Daoy (cell line): ENCODE results near the gene THSD8. TPM values are rescaled to one million over a fixed set of nuclear protein-coding genes. Genes with fewer than 3 reads are reported as not detected.

ENCODE experiments used
- total RNA-seq: library from RNA; depleted of rRNA; stranded (reverse); fragments of >200 nt; shearing (Covaris generic); gene quantifications from 2 replicates; pipeline ENCODE4 v1.2.3, GENCODE V29; 2014; rRNA removed

The THSD8 gene
- total RNA-seq, 1 experiment from 2014 or later, result not detected

Other genes starting within 250 kb of the THSD8 start
- gene ZNF490, start 191.3 kb upstream of the THSD8 start, total RNA-seq, result 3.5 and 4.5 TPM in 2 replicates
- 9.0 and 11.9 TPM in 2 replicates for gene ZNF791, start 191.1 kb upstream of the THSD8 start, total RNA-seq
- gene MAN2B1, start 135.3 kb upstream of the THSD8 start, total RNA-seq, result 18.0 and 20.7 TPM in 2 replicates
- gene WDR83, start 135.3 kb upstream of the THSD8 start, total RNA-seq, result 9.0 and 10.6 TPM in 2 replicates
- 105 and 132 TPM in 2 replicates for gene DHPS, start 120.2 kb upstream of the THSD8 start, total RNA-seq
- gene GNG14, start 114.1 kb upstream of the THSD8 start, total RNA-seq, result not detected in 2 replicates
- 14.2 and 14.6 TPM in 2 replicates for gene FBXW9, start 105.4 kb upstream of the THSD8 start, total RNA-seq
- gene TNPO2, start 78.1 kb upstream of the THSD8 start, total RNA-seq, result 18.2 and 24.0 TPM in 2 replicates
- 274 and 313 TPM in 2 replicates for gene TRIR, start 67.4 kb upstream of the THSD8 start, total RNA-seq
- 78.9 and 111 TPM in 2 replicates for gene GET3, start 64.6 kb upstream of the THSD8 start, total RNA-seq
- gene BEST2, start 50.3 kb upstream of the THSD8 start, total RNA-seq, result not detected in 2 replicates
- 5.1 and 11.0 TPM in 2 replicates for gene HOOK2, start 26.5 kb upstream of the THSD8 start, total RNA-seq
- gene JUNB, start 10.6 kb upstream of the THSD8 start, total RNA-seq, result 61.6 and 66.6 TPM in 2 replicates
- 81.7 and 99.3 TPM in 2 replicates for gene PRDX2, start 269 bp upstream of the THSD8 start, total RNA-seq
- 75.8 and 76.9 TPM in 2 replicates for gene RNASEH2A, start 4.5 kb downstream of the THSD8 start, total RNA-seq
- gene RTBDN, start 32.5 kb downstream of the THSD8 start, total RNA-seq, result not detected in 2 replicates
- gene MAST1, start 36.4 kb downstream of the THSD8 start, total RNA-seq, result 0.11 and 0.57 TPM in 2 replicates
- gene DNASE2, start 79.4 kb downstream of the THSD8 start, total RNA-seq, result 13.7 and 19.3 TPM in 2 replicates
- not detected in 2 replicates for gene KLF1, start 85.1 kb downstream of the THSD8 start, total RNA-seq
- 47.0 and 91.3 TPM in 2 replicates for gene GCDH, start 89.1 kb downstream of the THSD8 start, total RNA-seq
- gene SYCE2, start 117.2 kb downstream of the THSD8 start, total RNA-seq, result 0.63 TPM in 1 of 2 replicates, not detected in the other
- 105 and 122 TPM in 2 replicates for gene FARSA, start 131.6 kb downstream of the THSD8 start, total RNA-seq
- gene CALR, start 136.5 kb downstream of the THSD8 start, total RNA-seq, result 961 and 1,048 TPM in 2 replicates
- 125 and 151 TPM in 2 replicates for gene RAD23A, start 143.8 kb downstream of the THSD8 start, total RNA-seq
- 75.8 and 80.8 TPM in 2 replicates for gene GADD45GIP1, start 155.2 kb downstream of the THSD8 start, total RNA-seq
- not detected in 2 replicates for gene DAND5, start 167.5 kb downstream of the THSD8 start, total RNA-seq
- gene NFIX, start 193.4 kb downstream of the THSD8 start, total RNA-seq, result 8.3 and 9.9 TPM in 2 replicates